HG03139 (cell line): Measurements from ENCODE around the gene BGLAP.

Source experiments
- ATAC-seq: cut with Tn5 transposase; IDR thresholded peaks from one replicate; pipeline ENCODE4 v1.9.1; 2021; ENCODE audit not compliant: unreplicated experiment

Gene BGLAP

DNA sequence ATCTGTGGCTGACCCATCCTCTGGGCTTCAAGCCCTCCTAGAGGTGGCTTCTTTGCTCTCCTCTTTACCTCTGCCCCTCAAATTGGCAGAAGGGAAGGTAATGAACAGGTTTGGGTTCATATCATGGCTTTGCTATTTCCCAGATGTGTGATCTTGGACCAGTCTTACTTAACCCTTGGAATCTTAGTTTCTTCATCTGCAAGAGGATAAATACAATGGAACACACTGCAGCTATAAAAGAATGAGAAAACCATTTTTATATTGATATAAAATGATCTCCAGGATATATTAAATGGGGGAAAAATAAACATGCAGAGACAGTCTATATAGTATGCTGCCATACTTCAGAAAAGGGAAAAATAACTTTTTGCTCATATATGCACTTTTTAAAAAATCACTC is 47.9 kb downstream of the BGLAP start:
- no peak for ATAC-seq

DNA sequence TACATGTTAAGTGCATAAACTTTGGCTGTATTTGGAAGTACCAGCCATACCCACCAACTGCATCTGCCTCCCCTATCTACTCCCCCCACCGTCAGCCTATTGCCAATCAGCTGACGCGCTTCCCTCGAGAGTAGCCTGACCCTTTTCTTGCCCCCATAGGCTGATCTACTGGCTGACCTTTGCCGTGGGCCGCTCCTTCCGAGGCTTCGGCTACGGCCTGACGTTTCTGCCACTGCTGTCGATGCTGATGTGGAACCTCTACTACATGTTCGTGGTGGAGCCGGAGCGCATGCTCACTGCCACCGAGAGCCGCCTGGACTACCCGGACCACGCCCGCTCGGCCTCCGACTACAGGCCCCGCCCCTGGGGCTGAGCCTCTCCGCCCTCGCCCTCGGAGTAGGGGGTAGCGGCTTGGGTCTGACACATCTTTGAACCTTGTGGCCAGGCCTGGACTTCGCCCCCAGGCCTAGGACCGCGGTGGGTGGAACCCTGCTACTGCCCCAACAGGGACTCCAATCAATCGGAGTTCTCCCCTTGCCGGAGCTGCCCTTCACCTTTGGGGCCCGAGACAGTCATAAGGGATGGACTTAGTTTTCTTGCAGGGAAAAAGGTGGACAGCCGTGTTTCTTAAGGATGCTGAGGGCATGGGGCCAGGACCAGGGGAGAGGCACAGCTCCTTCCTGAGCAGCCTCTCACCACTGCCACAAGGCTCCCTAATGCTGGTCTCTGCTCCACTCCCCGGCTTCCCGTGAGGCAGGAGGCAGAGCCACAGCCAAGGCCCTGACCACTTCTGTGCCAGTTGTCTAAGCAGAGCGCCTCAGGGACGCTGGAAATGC is 49.5 kb downstream of the BGLAP start:
- no peak for ATAC-seq
